Liver (tissue), 9 donors: ENCODE measurements around the gene MAPKAP1. TPM values are rescaled to one million over a fixed set of nuclear protein-coding genes. Genes with fewer than 3 reads are reported as not detected.

Experiments
- DNase-seq: peaks from one replicate; pipeline ENCODE4 v3.0.0-alpha.2; 2017; ENCODE audit warnings: low spot score
- H3K27ac ChIP-seq, 2 donors: one replicate each; pipeline ENCODE4 v1.7.0; 2013; ENCODE audit warnings: inconsistent platforms in 2 of 2, low read length in 2 of 2, control low read depth in 1 of 2, low read depth in 1 of 2, mild to moderate bottlenecking in 1 of 2
- H3K27me3 ChIP-seq, 4 donors: one replicate each; pipeline versions ENCODE4 v1.6.1 to v1.7.0; 2013; ENCODE audit warnings: low read length in 3 of 4, inconsistent platforms in 1 of 4, mild to moderate bottlenecking in 1 of 4, moderate library complexity in 1 of 4; ENCODE audit not compliant: control insufficient read depth in 4 of 4, insufficient read depth in 4 of 4
- H3K36me3 ChIP-seq, 4 donors: one replicate each; pipeline versions ENCODE4 v1.6.1 to v1.7.0; 2013; ENCODE audit warnings: low read length in 3 of 4, mild to moderate bottlenecking in 3 of 4, low read depth in 1 of 4, moderate library complexity in 1 of 4; ENCODE audit not compliant: control insufficient read depth in 4 of 4, insufficient read depth in 3 of 4
- H3K4me1 ChIP-seq, 4 donors: one replicate each; pipeline versions ENCODE4 v1.6.1 to v1.7.0; 2013; ENCODE audit warnings: low read length in 3 of 4, mild to moderate bottlenecking in 3 of 4, moderate library complexity in 1 of 4; ENCODE audit not compliant: control insufficient read depth in 4 of 4, insufficient read depth in 4 of 4
- H3K4me3 ChIP-seq, 3 donors: one replicate each; pipeline versions ENCODE4 v1.6.1 to v1.7.0; 2013; ENCODE audit warnings: low read length in 3 of 3, control low read depth in 1 of 3, low read depth in 1 of 3, mild to moderate bottlenecking in 1 of 3
- H3K9ac ChIP-seq, 2 donors: one replicate each; pipeline ENCODE4 v1.7.0; 2013; ENCODE audit warnings: low read length in 2 of 2, mild to moderate bottlenecking in 2 of 2, moderate library complexity in 2 of 2, control low read depth in 1 of 2, low read depth in 1 of 2
- H3K9me3 ChIP-seq, 4 donors: one replicate each; pipeline versions ENCODE4 v1.6.1 to v1.7.0; 2013; ENCODE audit warnings: low read length in 3 of 4; ENCODE audit not compliant: control insufficient read depth in 4 of 4
- ATF3 ChIP-seq: IDR thresholded peaks from 2 replicates; pipeline ENCODE4 v1.6.1; 2016; ENCODE audit warnings: antibody characterized with exemption
- EGR1 ChIP-seq, 2 donors: IDR thresholded peaks; 2 replicates each; pipeline ENCODE4 v1.6.1; 2016 to 2018; ENCODE audit warnings: antibody characterized with exemption in 2 of 2, low read depth in 2 of 2
- FOXA1 ChIP-seq: IDR thresholded peaks from 2 replicates; pipeline ENCODE4 v1.6.1; 2016; ENCODE audit warnings: antibody characterized with exemption
- FOXA2 ChIP-seq: IDR thresholded peaks from 2 replicates; pipeline ENCODE4 v1.6.1; 2016; ENCODE audit warnings: antibody characterized with exemption
- GABPA ChIP-seq, 2 donors: IDR thresholded peaks in 1 of 2; conservative IDR thresholded peaks in 1 of 2; 2 replicates each; pipeline ENCODE4 v1.6.1; 2016; ENCODE audit warnings: antibody characterized with exemption in 2 of 2, mild to moderate bottlenecking in 1 of 2, moderate library complexity in 1 of 2
- HNF4A ChIP-seq, 2 donors: conservative IDR thresholded peaks; 2 replicates each; pipeline ENCODE4 v1.6.1; 2016; ENCODE audit warnings: antibody characterized with exemption in 2 of 2, mild to moderate bottlenecking in 2 of 2
- HNF4G ChIP-seq: IDR thresholded peaks from 2 replicates; pipeline ENCODE4 v1.6.1; 2016; ENCODE audit warnings: antibody characterized with exemption
- JUND ChIP-seq, 2 donors: IDR thresholded peaks; 2 replicates each; pipeline ENCODE4 v1.6.1; 2016; ENCODE audit warnings: antibody characterized with exemption in 2 of 2
- MAX ChIP-seq: IDR thresholded peaks from 2 replicates; pipeline ENCODE4 v1.6.1; 2016; ENCODE audit warnings: antibody characterized with exemption
- NR2F2 ChIP-seq: IDR thresholded peaks from 2 replicates; pipeline ENCODE4 v1.6.1; 2016; ENCODE audit warnings: antibody characterized with exemption
- RAD21 ChIP-seq, 2 donors: IDR thresholded peaks; 2 replicates each; pipeline ENCODE4 v1.6.1; 2016; ENCODE audit warnings: antibody characterized with exemption in 2 of 2, mild to moderate bottlenecking in 2 of 2
- REST ChIP-seq: IDR thresholded peaks from 2 replicates; pipeline ENCODE4 v1.6.1; 2016; ENCODE audit warnings: antibody characterized with exemption, mild to moderate bottlenecking
- RXRA ChIP-seq, 2 donors: IDR thresholded peaks; 2 replicates each; pipeline ENCODE4 v1.6.1; 2017 to 2018; ENCODE audit warnings: antibody characterized with exemption in 2 of 2, mild to moderate bottlenecking in 1 of 2
- SP1 ChIP-seq: IDR thresholded peaks from 2 replicates; pipeline ENCODE4 v1.6.1; 2018; ENCODE audit warnings: antibody characterized with exemption, mild to moderate bottlenecking
- TAF1 ChIP-seq: conservative IDR thresholded peaks from 2 replicates; pipeline ENCODE4 v1.6.1; 2016; ENCODE audit warnings: antibody characterized with exemption, mild to moderate bottlenecking
- YY1 ChIP-seq: IDR thresholded peaks from 2 replicates; pipeline ENCODE4 v1.6.1; 2016; ENCODE audit warnings: antibody characterized with exemption, mild to moderate bottlenecking
- ZBTB33 ChIP-seq: IDR thresholded peaks from 2 replicates; pipeline ENCODE4 v1.6.1; 2016; ENCODE audit warnings: antibody characterized with exemption
- WGBS: extraction: QIAGEN DNeasy Blood & Tissue Kit; methylation state at CpG from one replicate; pipeline ENCODE4 v1.1.7; 2013; 5-methylcytosine and 5-hydroxymethylcytosine counted together
- polyA plus RNA-seq, 2 donors: library from polyadenylated mRNA; stranded (reverse) in 1 of 2; unstranded in 1 of 2; fragments of 200-250 nt in 1 of 2; fragments of >200 nt in 1 of 2; fragmentation: Nextera tagmentation in 1 of 2; extraction: Ambion mirVana in 1 of 2; gene quantifications; one replicate each; pipeline versions ENCODE4 v1.2.1 to v1.2.3, GENCODE V29; 2013 to 2015
- total RNA-seq, 2 donors: library from RNA; depleted of rRNA; stranded (reverse); fragments of >200 nt; gene quantifications; one replicate each; pipeline ENCODE4 v1.2.3, GENCODE V29; 2014
- TF ChIP-seq, protein P1 (sequence below): fragments of 150-350 bp; IDR thresholded peaks from 2 replicates; pipeline ENCODE4 v1.5.1; 2017; ENCODE audit warnings: improper control_type of control experiment, low read depth, low read length; ENCODE audit not compliant: missing input control
- donor health status: healthy.
- donor health status: healthy.
- donor health status: healthy.
- donor health status: healthy.
- donor health status: healthy.

Gene MAPKAP1
- total and polyA plus RNA-seq, 4 donors, result 23.6 to 55.9 (median 32.7) TPM

- Histone ChIP-seq H3K27me3 (no peaks in the 10 kb centered on the region), H3K27ac (no peak overlapping the region), H3K4me1 (no peaks in the 10 kb centered on the region), H3K4me3 (no peak overlapping the region), H3K9me3 (no peaks in the 10 kb centered on the region), H3K9ac (no peak overlapping the region), H3K36me3 (peaks cover 0 to 4% (median 1%) of the 10 kb centered on the region in 4 donors)
- DNase-seq, result no peak
- WGBS, result 81% methylated on average over 6 of the region's 6 CpGs
- TF ChIP-seq FOXA1, result no peak
- TF ChIP-seq HNF4G, result no peak
- no peak for TF ChIP-seq FOXA2
- TF ChIP-seq ZBTB33, result no peak
- no peak for TF ChIP-seq JUND (IDR thresholded peaks at IDR 0.05)
- no peak for TF ChIP-seq NR2F2
- TF ChIP-seq RXRA (IDR thresholded peaks at IDR 0.05), result no peak
- TF ChIP-seq REST, result no peak
- no peak for TF ChIP-seq MAX
- TF ChIP-seq RAD21 (IDR thresholded peaks at IDR 0.05), result no peak
- no peak for TF ChIP-seq YY1
- no peak for TF ChIP-seq SP1
- TF ChIP-seq ATF3, result no peak
- no peak for TF ChIP-seq EGR1 (IDR thresholded peaks at IDR 0.05; ENCODE audit: low read depth in 2 of 2)
- TF ChIP-seq HNF4A (conservative IDR thresholded peaks at IDR 0.05), result no peak
- TF ChIP-seq TAF1, result no peak
These were observed 54.2 kb downstream of the MAPKAP1 start for GRCh38 chr9:125652759-125653158.

- Histone ChIP-seq H3K27ac (no peak overlapping the region), H3K27me3 (no peaks in the 10 kb centered on the region), H3K4me3 (no peak overlapping the region), H3K9ac (no peak overlapping the region), H3K4me1 (peaks cover 0 to 4% (median 0%) of the 10 kb centered on the region in 4 donors), H3K9me3 (no peaks in the 10 kb centered on the region), H3K36me3 (peaks cover 0 to 4% (median 1%) of the 10 kb centered on the region in 4 donors)
- 90% methylated on average over 2 of the region's 2 CpGs for WGBS
- no peak for DNase-seq
- TF ChIP-seq JUND (IDR thresholded peaks at IDR 0.05), result no peak
- no peak for TF ChIP-seq FOXA2
- no peak for TF ChIP-seq SP1
- no peak for TF ChIP-seq YY1
- TF ChIP-seq, protein P1, sequence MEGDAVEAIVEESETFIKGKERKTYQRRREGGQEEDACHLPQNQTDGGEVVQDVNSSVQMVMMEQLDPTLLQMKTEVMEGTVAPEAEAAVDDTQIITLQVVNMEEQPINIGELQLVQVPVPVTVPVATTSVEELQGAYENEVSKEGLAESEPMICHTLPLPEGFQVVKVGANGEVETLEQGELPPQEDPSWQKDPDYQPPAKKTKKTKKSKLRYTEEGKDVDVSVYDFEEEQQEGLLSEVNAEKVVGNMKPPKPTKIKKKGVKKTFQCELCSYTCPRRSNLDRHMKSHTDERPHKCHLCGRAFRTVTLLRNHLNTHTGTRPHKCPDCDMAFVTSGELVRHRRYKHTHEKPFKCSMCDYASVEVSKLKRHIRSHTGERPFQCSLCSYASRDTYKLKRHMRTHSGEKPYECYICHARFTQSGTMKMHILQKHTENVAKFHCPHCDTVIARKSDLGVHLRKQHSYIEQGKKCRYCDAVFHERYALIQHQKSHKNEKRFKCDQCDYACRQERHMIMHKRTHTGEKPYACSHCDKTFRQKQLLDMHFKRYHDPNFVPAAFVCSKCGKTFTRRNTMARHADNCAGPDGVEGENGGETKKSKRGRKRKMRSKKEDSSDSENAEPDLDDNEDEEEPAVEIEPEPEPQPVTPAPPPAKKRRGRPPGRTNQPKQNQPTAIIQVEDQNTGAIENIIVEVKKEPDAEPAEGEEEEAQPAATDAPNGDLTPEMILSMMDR, result no peak
- TF ChIP-seq MAX, result no peak
- TF ChIP-seq HNF4A (conservative IDR thresholded peaks at IDR 0.05), result no peak
- no peak for TF ChIP-seq RAD21 (IDR thresholded peaks at IDR 0.05)
- no peak for TF ChIP-seq ZBTB33
- TF ChIP-seq NR2F2, result no peak
- no peak for TF ChIP-seq REST
- no peak for TF ChIP-seq GABPA (IDR thresholded peaks at IDR 0.05 in 1 of 2, conservative IDR thresholded peaks at IDR 0.05 in 1 of 2)
- no peak for TF ChIP-seq EGR1 (IDR thresholded peaks at IDR 0.05; ENCODE audit: low read depth in 2 of 2)
- TF ChIP-seq RXRA (IDR thresholded peaks at IDR 0.05), result no peak
- TF ChIP-seq HNF4G, result no peak
- no peak for TF ChIP-seq TAF1
These were observed 54.8 kb downstream of the MAPKAP1 start for GRCh38 chr9:125652233-125652594.
